H1 (cell line): Measurements from ENCODE around the gene SOX6.

ENCODE experiments used
- ATF2 ChIP-seq: IDR thresholded peaks from 2 replicates; pipeline ENCODE4 v1.6.1; 2012; ENCODE audit warnings: low read length, inconsistent platforms
- CEBPB ChIP-seq: IDR thresholded peaks from 2 replicates; pipeline ENCODE4 v1.6.1; 2012; ENCODE audit warnings: low read depth, low read length
- CHD2 ChIP-seq: IDR thresholded peaks from 2 replicates; pipeline ENCODE4 v1.6.1; 2012; ENCODE audit warnings: low read length, improper control_type of control experiment
- CTCF ChIP-seq, 3 experiments: IDR thresholded peaks; 1 replicate in 2 of 3; 2 replicates in 1 of 3; pipeline versions ENCODE4 v1.5.1 to v1.6.1; 2011; ENCODE audit warnings: low read length in 3 of 3, mild to moderate bottlenecking in 3 of 3, inconsistent platforms in 2 of 3, low read depth in 1 of 3, moderate library complexity in 1 of 3; ENCODE audit not compliant: insufficient read depth in 1 of 3; ENCODE audit errors: control extremely low read depth in 1 of 3
- EP300 ChIP-seq, 2 experiments: IDR thresholded peaks; 1 replicate in 1 of 2; 2 replicates in 1 of 2; pipeline ENCODE4 v1.6.1; 2011 to 2012; ENCODE audit warnings: low read depth in 2 of 2, low read length in 2 of 2, mild to moderate bottlenecking in 2 of 2, borderline replicate concordance in 1 of 2, inconsistent platforms in 1 of 2, moderate library complexity in 1 of 2
- MAX ChIP-seq: IDR thresholded peaks from 2 replicates; pipeline ENCODE4 v1.6.1; 2012; ENCODE audit warnings: inconsistent platforms
- POLR2A ChIP-seq, 2 experiments: IDR thresholded peaks; 1 replicate in 1 of 2; 2 replicates in 1 of 2; pipeline ENCODE4 v1.6.1; 2011; ENCODE audit warnings: low read depth in 2 of 2, low read length in 2 of 2, mild to moderate bottlenecking in 2 of 2; ENCODE audit errors: control extremely low read depth in 1 of 2
- POLR2AphosphoS5 ChIP-seq: IDR thresholded peaks from 2 replicates; pipeline ENCODE4 v1.6.1; 2011; ENCODE audit warnings: low read depth, low read length
- RNF2 ChIP-seq: fragments of 200-900, 300-1000 bp; sonication (generic); IDR thresholded peaks from 2 replicates; pipeline ENCODE4 v1.7.1; 2016; ENCODE audit warnings: borderline replicate concordance, low read depth, mild to moderate bottlenecking, antibody characterized with exemption, low read length; ENCODE audit not compliant: poor library complexity, severe bottlenecking; ENCODE audit errors: missing control alignments
- SP1 ChIP-seq: IDR thresholded peaks from 2 replicates; pipeline ENCODE4 v1.6.1; 2011; ENCODE audit warnings: low read depth, low read length
- TAF7 ChIP-seq: optimal IDR thresholded peaks from 2 replicates; pipeline ENCODE3; 2011; ENCODE audit warnings: low read depth, mild to moderate bottlenecking, inconsistent platforms, low read length, moderate library complexity, borderline replicate concordance
- USF2 ChIP-seq: IDR thresholded peaks from 2 replicates; pipeline ENCODE4 v1.6.1; 2011; ENCODE audit warnings: low read length, improper control_type of control experiment

GRCh38 chr11:16361108-16361865 lies 4.9 kb upstream of the SOX6 start:
- TF ChIP-seq POLR2AphosphoS5, result no peak
- TF ChIP-seq ATF2, result no peak
- no peak for TF ChIP-seq RNF2
- no peak for TF ChIP-seq MAX
- TF ChIP-seq CTCF (IDR thresholded peaks at IDR 0.05; ENCODE audit: control extremely low read depth in 1 of 3, insufficient read depth in 1 of 3, low read depth in 1 of 3, low read length in 3 of 3), result no peak
- no peak for TF ChIP-seq POLR2A (IDR thresholded peaks at IDR 0.05; ENCODE audit: control extremely low read depth in 1 of 2, low read depth in 2 of 2, low read length in 2 of 2)
- TF ChIP-seq USF2, result no peak
- TF ChIP-seq EP300 (IDR thresholded peaks at IDR 0.05; ENCODE audit: borderline replicate concordance in 1 of 2, low read depth in 2 of 2, low read length in 2 of 2), result no peak
- TF ChIP-seq SP1, result no peak
- TF ChIP-seq TAF7, result no peak
- no peak for TF ChIP-seq CHD2
- no peak for TF ChIP-seq CEBPB
